GM18868 (cell line): ENCODE measurements around the gene TNFAIP8.
A peak's percentile ranks its signal among the peaks of the same experiment; 100 is the strongest.

ENCODE experiments used
- ATAC-seq: cut with Tn5 transposase; IDR thresholded peaks from one replicate; pipeline ENCODE4 v1.9.1; 2021; ENCODE audit warnings: mild to moderate bottlenecking, moderate library complexity; ENCODE audit not compliant: unreplicated experiment

TNFAIP8 gene

GRCh38 chr5:119345861-119346260 lies 10.0 kb upstream of the TNFAIP8 start:
- no peak for ATAC-seq

- no peak for ATAC-seq
Observed at GRCh38 chr5:119346394-119346793, 9.4 kb upstream of the TNFAIP8 start.

- no peak for ATAC-seq
Observed at GRCh38 chr5:119347574-119347973, 8.2 kb upstream of the TNFAIP8 start.

GRCh38 chr5:119347991-119348390 lies 7.8 kb upstream of the TNFAIP8 start:
- no peak for ATAC-seq

- ATAC-seq = no peak
Observed at GRCh38 chr5:119353213-119353612, 2.6 kb upstream of the TNFAIP8 start.

- ATAC-seq = peak; percentile 58
Observed at GRCh38 chr5:119353686-119354366, 2.0 kb upstream of the TNFAIP8 start.

- ATAC-seq = peak; percentile 18
Observed at GRCh38 chr5:119354537-119355243, 1.1 kb upstream of the TNFAIP8 start.

- peak; percentile 35 for ATAC-seq
Observed at GRCh38 chr5:119355244-119355638, 578 bp upstream of the TNFAIP8 start.

- ATAC-seq = no peak
Observed at GRCh38 chr5:119356612-119357188, 881 bp downstream of the TNFAIP8 start.

- ATAC-seq = no peak
Observed at GRCh38 chr5:119357270-119357669, 1.5 kb downstream of the TNFAIP8 start.

GRCh38 chr5:119357808-119358529 lies 2.1 kb downstream of the TNFAIP8 start:
- no peak for ATAC-seq

- ATAC-seq = no peak
Observed at GRCh38 chr5:119358530-119358900, 2.7 kb downstream of the TNFAIP8 start.

GRCh38 chr5:119358901-119359603 lies 3.2 kb downstream of the TNFAIP8 start:
- no peak for ATAC-seq

GRCh38 chr5:119359737-119360413 lies 4.1 kb downstream of the TNFAIP8 start:
- ATAC-seq = no peak

- ATAC-seq = no peak
Observed at GRCh38 chr5:119360905-119361593, 5.2 kb downstream of the TNFAIP8 start.

GRCh38 chr5:119361594-119362125 lies 5.8 kb downstream of the TNFAIP8 start:
- ATAC-seq = no peak

- ATAC-seq = no peak
Observed at GRCh38 chr5:119362714-119363113, 6.9 kb downstream of the TNFAIP8 start.

- ATAC-seq = no peak
Observed at GRCh38 chr5:119363271-119363670, 7.5 kb downstream of the TNFAIP8 start.

GRCh38 chr5:119363936-119364335 lies 8.1 kb downstream of the TNFAIP8 start:
- peak; percentile 29 for ATAC-seq
